SU-DHL-6 (cell line): ENCODE data around the gene SLC25A52.
"Not testable (repeated sequence)": the region's sequence is repeated elsewhere in the genome, so short reads cannot be mapped to it uniquely, and the experiment has no call there.

Source experiments
- H2AFZ ChIP-seq: fragments of 200-600 bp; sonication (generic); 2 replicates; pipeline ENCODE4 v1.6.1; 2014; ENCODE audit warnings: low read depth, mild to moderate bottlenecking, moderate library complexity, mixed read lengths, antibody characterized with exemption, low read length; ENCODE audit not compliant: severe bottlenecking
- H3F3A ChIP-seq: fragments of 200-600 bp; shearing (Covaris generic); 2 replicates; pipeline ENCODE4 v1.6.0; 2016; ENCODE audit warnings: antibody characterized with exemption, mild to moderate bottlenecking; ENCODE audit not compliant: insufficient read depth
- H3K27ac ChIP-seq: fragments of 200-600 bp; sonication (generic); 2 replicates; pipeline ENCODE4 v1.5.1; 2016; ENCODE audit warnings: low read depth, mild to moderate bottlenecking, low read length, moderate library complexity, mixed read lengths
- H3K27me3 ChIP-seq: fragments of 200-600 bp; sonication (generic), shearing (Covaris generic); 2 replicates; pipeline ENCODE4 v1.6.0; 2014; ENCODE audit warnings: mild to moderate bottlenecking, low read length
- H3K36me3 ChIP-seq: fragments of 200-600 bp; sonication (generic); 2 replicates; pipeline ENCODE4 v1.6.1; 2014; ENCODE audit warnings: mild to moderate bottlenecking, low read length, mixed read lengths
- H3K4me2 ChIP-seq: fragments of 300-600, 200-600 bp; shearing (Covaris generic), sonication (generic); 2 replicates; pipeline ENCODE4 v1.6.0; 2014; ENCODE audit warnings: low read length, low read depth, mild to moderate bottlenecking; ENCODE audit not compliant: poor library complexity, severe bottlenecking
- H3K4me3 ChIP-seq: fragments of 200-600 bp; sonication (generic); 2 replicates; pipeline ENCODE4 v1.5.1; 2014; ENCODE audit warnings: antibody characterized with exemption, low read length, mild to moderate bottlenecking, mixed read lengths; ENCODE audit not compliant: insufficient read depth, poor library complexity, severe bottlenecking
- H3K79me2 ChIP-seq: fragments of 200-600 bp; sonication (generic); 2 replicates; pipeline ENCODE4 v1.6.1; 2014; ENCODE audit warnings: mild to moderate bottlenecking, low read length, moderate library complexity; ENCODE audit not compliant: insufficient read depth
- H3K9ac ChIP-seq: fragments of 200-600 bp; sonication (generic); 2 replicates; pipeline ENCODE4 v1.7.0; 2014; ENCODE audit warnings: mild to moderate bottlenecking, low read length
- H3K9me2 ChIP-seq: fragments of 200-600 bp; sonication (generic); replicated peaks from 2 replicates; pipeline ENCODE4 v1.6.1; 2014; ENCODE audit warnings: low read length; ENCODE audit not compliant: insufficient read depth
- H3K9me3 ChIP-seq: fragments of 200-600 bp; sonication (generic); 2 replicates; pipeline ENCODE4 v1.6.1; 2014; ENCODE audit warnings: low read length, mixed read lengths; ENCODE audit not compliant: insufficient read depth
- H4K20me1 ChIP-seq: fragments of 200-600 bp; sonication (generic); 2 replicates; pipeline ENCODE4 v1.6.1; 2014; ENCODE audit warnings: low read depth, mild to moderate bottlenecking, antibody characterized with exemption, low read length, moderate library complexity, mixed read lengths
- EZH2phosphoT487 ChIP-seq: fragments of 200-600 bp; sonication (generic), shearing (Covaris generic); conservative IDR thresholded peaks from 2 replicates; pipeline ENCODE4 v1.6.1; 2018; ENCODE audit warnings: mild to moderate bottlenecking, antibody characterized with exemption, low read length, moderate library complexity, mixed read lengths
- TF ChIP-seq, protein P1 (sequence below): fragments of 200-600 bp; sonication (generic); IDR thresholded peaks from one replicate; pipeline ENCODE4 v1.5.1; 2017; ENCODE audit warnings: antibody characterized with exemption, mild to moderate bottlenecking, low read length, moderate library complexity; ENCODE audit not compliant: insufficient read depth, poor library complexity, severe bottlenecking

The SLC25A52 gene, protein sequence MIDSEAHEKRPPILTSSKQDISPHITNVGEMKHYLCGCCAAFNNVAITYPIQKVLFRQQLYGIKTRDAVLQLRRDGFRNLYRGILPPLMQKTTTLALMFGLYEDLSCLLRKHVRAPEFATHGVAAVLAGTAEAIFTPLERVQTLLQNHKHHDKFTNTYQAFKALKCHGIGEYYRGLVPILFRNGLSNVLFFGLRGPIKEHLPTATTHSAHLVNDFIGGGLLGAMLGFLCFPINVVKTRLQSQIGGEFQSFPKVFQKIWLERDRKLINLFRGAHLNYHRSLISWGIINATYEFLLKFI

GRCh38 chr18:31760695-31761094 is at the start of gene SLC25A52:
Gene SLC25A52 (minus strand): TSS chr18:31760880. CDS start chr18:31760661, 219 bp downstream.
- no peaks in the 10 kb centered on the region for H3K9me3 ChIP-seq
- no peak within 1 kb of the TSS for H3K9ac ChIP-seq
- TF ChIP-seq, protein P1, sequence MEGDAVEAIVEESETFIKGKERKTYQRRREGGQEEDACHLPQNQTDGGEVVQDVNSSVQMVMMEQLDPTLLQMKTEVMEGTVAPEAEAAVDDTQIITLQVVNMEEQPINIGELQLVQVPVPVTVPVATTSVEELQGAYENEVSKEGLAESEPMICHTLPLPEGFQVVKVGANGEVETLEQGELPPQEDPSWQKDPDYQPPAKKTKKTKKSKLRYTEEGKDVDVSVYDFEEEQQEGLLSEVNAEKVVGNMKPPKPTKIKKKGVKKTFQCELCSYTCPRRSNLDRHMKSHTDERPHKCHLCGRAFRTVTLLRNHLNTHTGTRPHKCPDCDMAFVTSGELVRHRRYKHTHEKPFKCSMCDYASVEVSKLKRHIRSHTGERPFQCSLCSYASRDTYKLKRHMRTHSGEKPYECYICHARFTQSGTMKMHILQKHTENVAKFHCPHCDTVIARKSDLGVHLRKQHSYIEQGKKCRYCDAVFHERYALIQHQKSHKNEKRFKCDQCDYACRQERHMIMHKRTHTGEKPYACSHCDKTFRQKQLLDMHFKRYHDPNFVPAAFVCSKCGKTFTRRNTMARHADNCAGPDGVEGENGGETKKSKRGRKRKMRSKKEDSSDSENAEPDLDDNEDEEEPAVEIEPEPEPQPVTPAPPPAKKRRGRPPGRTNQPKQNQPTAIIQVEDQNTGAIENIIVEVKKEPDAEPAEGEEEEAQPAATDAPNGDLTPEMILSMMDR, result no peak
- no peak for TF ChIP-seq EZH2phosphoT487
- no peak within 1 kb of the TSS for H3K4me3 ChIP-seq
- H4K20me1 ChIP-seq, result no peaks in the 10 kb centered on the region
- no peaks in the 10 kb centered on the region for H3F3A ChIP-seq
- no peaks in the 10 kb centered on the region for H3K79me2 ChIP-seq
- no peaks in the 10 kb centered on the region for H3K9me2 ChIP-seq
- no peaks in the 10 kb centered on the region for H3K36me3 ChIP-seq
- H3K4me2 ChIP-seq, result no peak within 1 kb of the TSS
- no peak within 1 kb of the TSS for H2AFZ ChIP-seq
- H3K27me3 ChIP-seq, result no peaks in the 10 kb centered on the region
- H3K27ac ChIP-seq, result no peak within 1 kb of the TSS

DNA sequence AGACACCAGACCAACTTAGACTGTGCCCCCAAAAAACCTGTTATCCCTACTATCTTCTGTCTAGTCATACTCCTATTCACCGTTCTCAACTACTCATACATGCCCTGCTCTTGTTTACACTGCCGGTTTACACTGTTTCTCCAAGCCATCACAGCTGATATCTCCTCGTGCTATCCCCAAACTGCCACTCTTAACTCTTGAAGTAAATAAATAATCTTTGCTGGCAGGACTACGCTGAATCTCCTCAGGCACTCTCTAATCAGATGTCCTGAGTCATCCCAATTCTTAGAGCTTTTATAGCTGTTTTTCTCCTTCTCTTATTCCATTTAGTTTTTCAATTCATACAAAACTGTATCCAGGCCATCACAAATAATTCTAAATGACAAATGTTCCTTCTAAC is 48.4 kb upstream of the SLC25A52 start:
- H3K4me3 ChIP-seq, H3K9me3 ChIP-seq, H2AFZ ChIP-seq, H3K27me3 ChIP-seq, H3K27ac ChIP-seq, H3F3A ChIP-seq, H3K79me2 ChIP-seq, H3K36me3 ChIP-seq, H3K9ac ChIP-seq, H3K9me2 ChIP-seq, H4K20me1 ChIP-seq, H3K4me2 ChIP-seq: not testable (repeated sequence)

- H3K4me2 ChIP-seq, result no peak overlapping the region
- no peak for TF ChIP-seq EZH2phosphoT487
- TF ChIP-seq, protein P1, result no peak
- H3K27me3 ChIP-seq, result no peaks in the 10 kb centered on the region
Observed at GRCh38 chr18:31801078-31801477, 40.4 kb upstream of the SLC25A52 start.

GRCh38 chr18:31799257-31799656 is 38.6 kb upstream of the SLC25A52 start:
- not testable (repeated sequence) for H3K9ac ChIP-seq, H3K36me3 ChIP-seq, H3K9me3 ChIP-seq, H3K27ac ChIP-seq, H3K27me3 ChIP-seq, H3K9me2 ChIP-seq, H3F3A ChIP-seq, H4K20me1 ChIP-seq, H3K4me3 ChIP-seq, H2AFZ ChIP-seq, H3K79me2 ChIP-seq, H3K4me2 ChIP-seq

More at GRCh38 chr18:31801078-31801477, 40.4 kb upstream of the SLC25A52 start:
- H3K4me3 ChIP-seq, result no peak overlapping the region
- H3K9me2 ChIP-seq, result no peaks in the 10 kb centered on the region
- no peaks in the 10 kb centered on the region for H3K79me2 ChIP-seq
- H3K9me3 ChIP-seq, result no peaks in the 10 kb centered on the region
- no peak overlapping the region for H3K27ac ChIP-seq
- no peaks in the 10 kb centered on the region for H4K20me1 ChIP-seq
- H3F3A ChIP-seq, result no peaks in the 10 kb centered on the region
- H2AFZ ChIP-seq, result no peak overlapping the region
- H3K36me3 ChIP-seq, result no peaks in the 10 kb centered on the region
- no peak overlapping the region for H3K9ac ChIP-seq
